OCI-M2 (cell line): Measurements from ENCODE around the gene LEF1.

Experiments used
- DNase-seq: peaks from one replicate; lab custom pipeline; 2025; ENCODE audit not compliant: unreplicated experiment; lab: John Stamatoyannopoulos, UW

The LEF1 gene

DNA sequence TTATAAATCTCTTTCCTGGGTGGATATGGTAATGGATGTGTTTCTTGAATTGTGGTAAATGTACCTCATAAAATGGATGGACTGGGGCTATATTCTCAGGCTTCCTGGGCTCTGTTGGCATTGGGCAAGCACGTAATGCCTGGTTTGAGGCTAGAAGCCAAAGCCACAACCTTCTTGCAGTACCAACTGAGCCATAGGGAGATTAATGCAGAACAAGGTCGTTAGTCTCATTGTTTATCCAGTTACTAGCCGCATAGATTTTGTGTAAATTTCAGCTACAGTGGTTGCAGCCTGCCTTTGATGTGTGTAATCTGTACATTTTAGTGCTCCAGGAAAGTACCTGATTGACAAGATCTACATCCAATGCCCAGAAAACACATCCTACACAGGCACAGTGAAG, 7.2 kb upstream of the LEF1 start:
- DNase-seq, result no peak

GRCh38 chr4:108174856-108175255, 6.1 kb upstream of the LEF1 start:
- DNase-seq, result no peak

- DNase-seq, result no peak
Measured at GRCh38 chr4:108173599-108174057, 4.9 kb upstream of the LEF1 start.

GRCh38 chr4:108172753-108173598, 4.2 kb upstream of the LEF1 start:
- DNase-seq, result no peak

GRCh38 chr4:108172231-108172752, 3.6 kb upstream of the LEF1 start:
- DNase-seq, result no peak

- DNase-seq, result no peak
Measured at GRCh38 chr4:108171339-108172230, 2.9 kb upstream of the LEF1 start.

GRCh38 chr4:108170631-108171338, 2.1 kb upstream of the LEF1 start:
- DNase-seq, result no peak

DNA sequence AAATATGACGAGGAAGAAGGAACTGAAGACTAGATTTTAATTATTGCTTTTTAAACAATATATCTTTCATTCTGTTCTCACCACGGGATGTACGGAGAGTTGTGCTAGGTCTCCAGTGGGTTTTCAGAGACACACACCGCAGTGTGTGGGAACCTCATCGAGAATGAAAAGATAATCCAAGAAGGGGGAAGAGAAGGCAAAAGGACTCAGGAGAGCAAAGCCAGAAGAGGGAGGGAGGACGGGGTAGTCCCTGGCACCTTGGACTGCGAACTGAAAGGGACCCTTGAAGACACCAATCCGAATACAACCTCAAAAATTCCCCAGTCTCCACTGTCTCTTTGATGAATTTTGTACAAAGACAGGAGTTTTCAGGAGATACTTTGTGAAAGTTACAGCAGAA, 932 bp upstream of the LEF1 start:
- no peak for DNase-seq

DNA sequence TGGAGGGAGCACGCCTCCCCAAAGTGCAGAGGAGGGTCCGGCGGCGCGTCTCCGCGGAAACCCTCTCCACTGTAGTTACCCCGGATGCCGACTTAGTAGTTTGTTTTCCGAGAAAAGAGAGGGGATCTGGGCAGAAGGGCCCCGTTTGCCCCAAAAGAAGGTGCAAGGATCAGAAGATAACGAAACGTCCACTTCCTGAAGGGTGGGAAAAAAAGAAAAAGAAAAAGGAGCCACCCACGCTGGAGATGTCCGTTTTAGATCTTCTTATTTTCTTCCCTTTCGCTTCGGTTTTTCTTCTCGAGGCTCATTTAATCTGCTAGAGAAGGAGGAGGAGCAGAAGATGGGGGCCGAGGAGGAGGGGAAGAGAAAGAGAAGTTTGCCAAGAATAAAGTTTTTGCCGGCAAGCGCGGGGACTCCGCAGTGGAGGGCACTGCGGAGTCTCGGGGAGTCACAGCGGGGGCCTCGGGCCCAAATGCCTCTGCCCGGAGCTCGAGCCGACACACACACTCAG, 517 bp downstream of the LEF1 start:
- DNase-seq, result no peak

- DNase-seq, result peak; percentile 10
Measured at GRCh38 chr4:108166441-108167315, 2.1 kb downstream of the LEF1 start.

- no peak for DNase-seq
Measured at GRCh38 chr4:108166038-108166437, 2.7 kb downstream of the LEF1 start.

DNA sequence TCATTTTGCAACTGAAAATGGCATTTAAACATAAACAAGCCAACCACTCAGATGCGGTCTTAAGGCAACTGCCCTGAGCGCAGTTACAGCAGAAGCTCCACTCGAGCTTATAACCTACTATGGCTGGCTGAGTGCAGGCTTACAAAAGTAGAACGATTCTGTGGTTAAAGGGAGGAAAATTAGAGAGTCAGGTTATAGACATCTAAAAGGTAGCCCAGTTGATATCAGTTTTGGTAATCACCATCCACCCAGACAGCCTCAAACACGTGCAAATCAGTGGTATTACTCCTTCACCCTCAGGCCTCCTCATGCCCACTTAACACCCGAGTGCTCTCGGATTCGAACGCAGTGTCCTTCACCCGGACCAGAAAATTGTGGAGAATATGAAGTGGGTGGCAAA, 3.1 kb downstream of the LEF1 start:
- DNase-seq, result no peak

DNA sequence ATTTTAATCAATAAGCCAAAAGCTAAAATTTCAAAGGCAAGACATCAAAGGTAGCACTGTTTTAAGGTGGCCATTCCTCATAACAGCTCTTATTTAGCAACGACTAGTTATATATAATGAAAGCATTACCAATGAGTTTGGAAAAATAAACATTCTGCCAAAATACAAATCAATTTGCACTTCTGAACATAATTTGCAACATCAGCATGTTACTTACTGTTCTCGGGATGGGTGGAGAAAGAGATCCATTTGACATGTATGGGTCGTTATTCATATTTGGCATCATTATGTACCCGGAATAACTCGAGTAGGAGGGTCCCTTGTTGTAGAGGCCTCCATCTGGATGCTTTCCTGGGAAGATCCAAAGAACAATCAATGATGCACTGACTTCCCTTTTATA, 5.4 kb downstream of the LEF1 start:
- no peak for DNase-seq

GRCh38 chr4:108160741-108161352, 7.9 kb downstream of the LEF1 start:
- DNase-seq, result no peak

DNA sequence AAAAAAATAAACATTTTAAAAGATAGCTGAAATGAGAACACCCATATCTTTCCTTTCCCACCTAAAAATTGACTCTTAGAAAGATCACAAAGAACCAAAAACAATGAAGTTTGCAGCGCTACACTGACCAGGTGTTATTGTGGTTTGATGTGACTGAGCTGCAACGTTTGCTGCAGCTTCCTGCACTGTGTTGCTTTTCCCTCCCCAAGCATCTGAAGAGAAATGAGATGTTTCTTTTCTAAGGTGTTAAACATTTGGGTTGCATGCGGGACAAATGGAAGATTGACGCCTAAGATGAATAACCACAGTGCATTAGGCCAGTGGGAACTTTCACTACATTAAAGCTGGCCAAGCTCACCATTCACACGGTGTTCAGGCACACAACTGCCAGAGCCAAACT, 8.9 kb downstream of the LEF1 start:
- no peak for DNase-seq

GRCh38 chr4:108157655-108158054, 11.1 kb downstream of the LEF1 start:
- no peak for DNase-seq

GRCh38 chr4:108156391-108156790, 12.3 kb downstream of the LEF1 start:
- DNase-seq, result no peak

DNA sequence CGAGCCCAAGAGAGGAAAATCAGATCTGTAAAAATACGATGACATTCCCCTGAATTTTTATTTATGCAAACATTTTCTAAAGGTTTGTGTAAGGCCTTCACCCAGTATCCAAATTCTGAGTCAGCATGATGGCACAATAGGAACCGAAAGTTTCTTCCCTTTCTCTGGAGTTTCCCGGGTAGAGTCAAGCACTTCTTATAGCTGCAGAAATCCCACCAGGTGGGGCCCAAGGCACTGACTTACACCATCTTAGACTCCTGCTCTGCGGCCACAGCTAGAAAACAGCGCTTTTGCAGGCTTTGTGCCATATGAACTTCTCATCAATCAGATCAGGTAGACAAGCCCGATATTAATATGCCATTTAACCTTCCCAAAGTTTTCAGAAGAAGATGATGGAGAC, 13.4 kb downstream of the LEF1 start:
- DNase-seq, result no peak

DNA sequence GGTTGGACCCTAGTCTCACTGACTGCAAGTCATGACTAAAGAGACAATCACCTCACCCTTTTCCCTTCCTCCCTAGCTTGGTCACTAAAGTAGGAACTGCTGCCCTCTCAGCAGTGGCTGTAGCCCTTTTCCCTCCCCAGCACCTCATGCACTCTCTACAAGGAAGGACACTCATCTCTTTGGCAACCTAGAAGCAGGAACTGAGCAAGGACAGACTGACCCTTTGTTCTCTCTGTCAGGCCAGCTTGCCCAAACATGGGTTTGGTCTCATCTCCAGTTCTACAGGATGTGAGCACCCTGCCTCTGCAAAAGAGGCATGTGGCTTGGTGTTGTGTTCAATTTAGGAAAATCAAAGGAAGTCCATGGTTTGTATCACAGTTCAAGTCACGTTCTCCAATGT, 15.8 kb downstream of the LEF1 start:
- DNase-seq, result no peak
